HEK293 (cell line): ENCODE measurements around the gene CSGALNACT2.

Source experiments
- SP2 ChIP-seq: fragments of 450-650 bp; formaldehyde crosslinking; IDR thresholded peaks from 2 replicates; pipeline ENCODE4 v1.5.1; 2016; ENCODE audit warnings: missing biosample characterization, missing genetic modification characterization
- ZNF335 ChIP-seq: fragments of 450-650 bp; formaldehyde crosslinking; conservative IDR thresholded peaks from 2 replicates; pipeline ENCODE4 v1.5.1; 2016; ENCODE audit warnings: missing biosample characterization, missing genetic modification characterization
- TF ChIP-seq, protein P1 (sequence below): fragments of 450-650 bp; formaldehyde crosslinking; IDR thresholded peaks from 2 replicates; pipeline ENCODE4 v1.5.1; 2016; ENCODE audit warnings: missing biosample characterization, missing genetic modification characterization
- TF ChIP-seq, protein P2 (sequence below): fragments of 450-650 bp; formaldehyde crosslinking; IDR thresholded peaks from 2 replicates; pipeline ENCODE4 v1.5.1; 2016; ENCODE audit warnings: missing biosample characterization, missing genetic modification characterization

GRCh38 chr10:43124574-43125273 is 13.5 kb upstream of the CSGALNACT2 start:
- no peak for TF ChIP-seq ZNF335
- TF ChIP-seq SP2 (tag by site-specific recombination): no peak
- TF ChIP-seq, protein P1, sequence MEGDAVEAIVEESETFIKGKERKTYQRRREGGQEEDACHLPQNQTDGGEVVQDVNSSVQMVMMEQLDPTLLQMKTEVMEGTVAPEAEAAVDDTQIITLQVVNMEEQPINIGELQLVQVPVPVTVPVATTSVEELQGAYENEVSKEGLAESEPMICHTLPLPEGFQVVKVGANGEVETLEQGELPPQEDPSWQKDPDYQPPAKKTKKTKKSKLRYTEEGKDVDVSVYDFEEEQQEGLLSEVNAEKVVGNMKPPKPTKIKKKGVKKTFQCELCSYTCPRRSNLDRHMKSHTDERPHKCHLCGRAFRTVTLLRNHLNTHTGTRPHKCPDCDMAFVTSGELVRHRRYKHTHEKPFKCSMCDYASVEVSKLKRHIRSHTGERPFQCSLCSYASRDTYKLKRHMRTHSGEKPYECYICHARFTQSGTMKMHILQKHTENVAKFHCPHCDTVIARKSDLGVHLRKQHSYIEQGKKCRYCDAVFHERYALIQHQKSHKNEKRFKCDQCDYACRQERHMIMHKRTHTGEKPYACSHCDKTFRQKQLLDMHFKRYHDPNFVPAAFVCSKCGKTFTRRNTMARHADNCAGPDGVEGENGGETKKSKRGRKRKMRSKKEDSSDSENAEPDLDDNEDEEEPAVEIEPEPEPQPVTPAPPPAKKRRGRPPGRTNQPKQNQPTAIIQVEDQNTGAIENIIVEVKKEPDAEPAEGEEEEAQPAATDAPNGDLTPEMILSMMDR: no peak
- TF ChIP-seq, protein P2, sequence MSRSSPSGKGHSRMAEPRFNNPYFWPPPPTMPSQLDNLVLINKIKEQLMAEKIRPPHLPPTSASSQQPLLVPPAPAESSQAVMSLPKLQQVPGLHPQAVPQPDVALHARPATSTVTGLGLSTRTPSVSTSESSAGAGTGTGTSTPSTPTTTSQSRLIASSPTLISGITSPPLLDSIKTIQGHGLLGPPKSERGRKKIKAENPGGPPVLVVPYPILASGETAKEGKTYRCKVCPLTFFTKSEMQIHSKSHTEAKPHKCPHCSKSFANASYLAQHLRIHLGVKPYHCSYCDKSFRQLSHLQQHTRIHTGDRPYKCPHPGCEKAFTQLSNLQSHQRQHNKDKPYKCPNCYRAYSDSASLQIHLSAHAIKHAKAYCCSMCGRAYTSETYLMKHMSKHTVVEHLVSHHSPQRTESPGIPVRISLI (tag by site-specific recombination): no peak
